Testis (tissue), 2 donors: Measurements from ENCODE around the gene MNS1.

Experiments used
- POLR2A ChIP-seq: fragments of 450-650 bp; IDR thresholded peaks from one replicate; pipeline ENCODE4 v1.6.1; 2017; ENCODE audit warnings: antibody characterized with exemption, mild to moderate bottlenecking, moderate library complexity
- TF ChIP-seq, protein P1 (sequence below), 3 experiments: fragments of 450-650 bp in 2 of 3; fragments of 200-600 bp in 1 of 3; sonication (generic) in 1 of 3; IDR thresholded peaks; one replicate each; pipeline ENCODE4 v1.5.1; 2016 to 2019; ENCODE audit warnings: antibody characterized with exemption in 3 of 3, mild to moderate bottlenecking in 2 of 3, moderate library complexity in 1 of 3

DNA sequence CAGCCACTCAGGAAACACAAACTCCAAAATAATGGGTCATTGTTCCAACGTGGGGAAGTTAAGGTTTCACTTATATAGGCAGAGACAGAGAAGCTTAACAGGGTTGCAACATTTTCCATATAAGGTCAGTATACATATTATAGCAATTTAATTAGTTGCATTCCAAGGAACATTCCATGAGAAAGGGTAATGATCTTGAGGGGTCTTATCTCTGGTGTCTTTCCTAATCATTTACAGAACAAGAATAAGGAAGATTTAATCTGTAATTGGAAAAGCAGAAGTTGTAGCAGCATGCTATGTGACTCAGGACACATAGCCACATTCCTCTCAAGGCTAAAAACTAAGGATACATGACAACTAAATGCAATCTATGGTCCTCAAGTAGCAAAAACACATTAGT, 4.9 kb downstream of the MNS1 start:
- no peak for TF ChIP-seq POLR2A
- TF ChIP-seq, protein P1, sequence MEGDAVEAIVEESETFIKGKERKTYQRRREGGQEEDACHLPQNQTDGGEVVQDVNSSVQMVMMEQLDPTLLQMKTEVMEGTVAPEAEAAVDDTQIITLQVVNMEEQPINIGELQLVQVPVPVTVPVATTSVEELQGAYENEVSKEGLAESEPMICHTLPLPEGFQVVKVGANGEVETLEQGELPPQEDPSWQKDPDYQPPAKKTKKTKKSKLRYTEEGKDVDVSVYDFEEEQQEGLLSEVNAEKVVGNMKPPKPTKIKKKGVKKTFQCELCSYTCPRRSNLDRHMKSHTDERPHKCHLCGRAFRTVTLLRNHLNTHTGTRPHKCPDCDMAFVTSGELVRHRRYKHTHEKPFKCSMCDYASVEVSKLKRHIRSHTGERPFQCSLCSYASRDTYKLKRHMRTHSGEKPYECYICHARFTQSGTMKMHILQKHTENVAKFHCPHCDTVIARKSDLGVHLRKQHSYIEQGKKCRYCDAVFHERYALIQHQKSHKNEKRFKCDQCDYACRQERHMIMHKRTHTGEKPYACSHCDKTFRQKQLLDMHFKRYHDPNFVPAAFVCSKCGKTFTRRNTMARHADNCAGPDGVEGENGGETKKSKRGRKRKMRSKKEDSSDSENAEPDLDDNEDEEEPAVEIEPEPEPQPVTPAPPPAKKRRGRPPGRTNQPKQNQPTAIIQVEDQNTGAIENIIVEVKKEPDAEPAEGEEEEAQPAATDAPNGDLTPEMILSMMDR (IDR thresholded peaks at IDR 0.05), result no peak
